Activated CD8-positive, alpha-beta memory T cell treated with anti-CD3 and anti-CD28 coated beads, Interleukin-2, amount 50 U/mL, for 4 hours (primary cell): ENCODE measurements around the gene CNTNAP5.

Experiments
- DNase-seq: peaks from one replicate; pipeline ENCODE4 v3.0.0-alpha.2; 2020

The CNTNAP5 gene

GRCh38 chr2:124025171-124025580, at the start of gene CNTNAP5:
Gene CNTNAP5, plus strand, starts transcription at chr2:124025287. Its CDS starts 364 bp downstream, at chr2:124025651.
- no peak for DNase-seq

GRCh38 chr2:123976054-123976648, 48.9 kb upstream of the CNTNAP5 start:
- DNase-seq, result no peak

- no peak for DNase-seq
Measured at GRCh38 chr2:123993728-123994323, 31.3 kb upstream of the CNTNAP5 start.

- no peak for DNase-seq
Measured at GRCh38 chr2:123999681-124000080, 25.4 kb upstream of the CNTNAP5 start.

- no peak for DNase-seq
Measured at GRCh38 chr2:124001696-124002430, 23.2 kb upstream of the CNTNAP5 start.

- DNase-seq, result no peak
Measured at GRCh38 chr2:124018890-124019289, 6.2 kb upstream of the CNTNAP5 start.

- no peak for DNase-seq
Measured at GRCh38 chr2:124024561-124025170, 421 bp upstream of the CNTNAP5 start.

DNA sequence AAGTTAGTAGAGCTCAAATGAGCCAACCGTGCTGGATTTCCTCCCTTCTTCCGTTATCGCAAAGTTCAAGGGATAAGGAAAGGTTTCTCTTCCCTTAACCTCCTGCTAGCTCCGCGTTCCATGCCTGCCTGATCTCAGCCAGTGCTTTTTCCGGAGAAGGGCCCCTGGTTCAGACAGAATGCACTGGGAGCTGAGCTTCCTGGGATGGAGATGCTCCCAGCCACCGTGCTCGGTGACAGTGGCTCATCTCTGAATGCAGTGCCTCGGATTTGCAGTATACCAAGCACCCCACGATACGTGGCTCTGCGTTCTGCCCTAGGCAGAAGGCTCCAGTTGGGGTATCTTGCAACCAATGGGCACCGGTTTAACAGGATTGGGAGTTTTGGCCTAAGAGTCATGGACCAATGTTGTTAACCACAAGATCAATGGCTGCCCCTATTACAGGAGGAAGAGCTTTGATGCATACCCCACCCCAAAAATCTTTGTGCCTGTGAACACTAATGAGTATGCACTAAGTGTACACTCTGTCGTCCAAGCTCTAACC, 876 bp downstream of the CNTNAP5 start:
- no peak for DNase-seq

DNA sequence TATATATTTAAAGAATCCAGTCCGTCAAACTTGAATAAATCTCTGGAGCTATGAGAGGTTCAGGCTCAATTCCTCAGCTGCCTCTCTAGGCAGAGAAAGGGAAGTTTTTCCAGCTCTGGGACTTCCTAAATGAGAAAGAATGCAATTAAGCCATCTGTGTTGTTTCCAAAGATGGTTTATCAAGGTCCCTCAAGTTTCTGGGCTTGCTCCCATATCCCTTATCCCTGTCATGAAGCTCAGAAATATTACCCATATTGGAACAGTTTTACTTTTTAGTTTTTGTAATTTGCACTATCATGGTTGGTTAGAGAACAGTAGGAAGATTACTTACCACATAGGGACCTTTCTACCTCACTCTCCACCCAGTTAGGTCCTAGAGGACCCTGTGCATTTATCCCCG, 1.4 kb downstream of the CNTNAP5 start:
- no peak for DNase-seq

GRCh38 chr2:124027182-124027581, 2.1 kb downstream of the CNTNAP5 start:
- DNase-seq, result no peak

GRCh38 chr2:124032799-124033198, 7.7 kb downstream of the CNTNAP5 start:
- DNase-seq, result no peak

- no peak for DNase-seq
Measured at GRCh38 chr2:124034265-124034664, 9.2 kb downstream of the CNTNAP5 start.

GRCh38 chr2:124035001-124035400, 9.9 kb downstream of the CNTNAP5 start:
- no peak for DNase-seq

DNA sequence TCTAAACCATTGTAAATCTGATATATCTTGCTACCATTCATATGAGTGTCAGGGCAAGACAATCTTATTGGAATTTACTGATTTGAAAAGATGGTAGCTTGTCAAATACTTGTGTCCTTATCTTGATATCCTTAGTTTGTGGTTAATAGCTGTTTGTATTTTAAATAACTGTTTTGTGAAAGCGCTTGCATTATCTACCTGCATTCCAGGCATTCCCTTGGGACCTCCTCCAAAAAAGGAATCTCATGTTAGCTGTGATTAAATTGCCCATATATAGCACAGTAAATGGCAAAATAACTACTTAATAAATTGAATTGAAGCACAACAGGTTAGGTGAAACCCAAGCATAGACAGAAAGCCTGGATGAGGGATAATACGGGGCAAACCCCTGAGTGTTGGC, 13.9 kb downstream of the CNTNAP5 start:
- no peak for DNase-seq

DNA sequence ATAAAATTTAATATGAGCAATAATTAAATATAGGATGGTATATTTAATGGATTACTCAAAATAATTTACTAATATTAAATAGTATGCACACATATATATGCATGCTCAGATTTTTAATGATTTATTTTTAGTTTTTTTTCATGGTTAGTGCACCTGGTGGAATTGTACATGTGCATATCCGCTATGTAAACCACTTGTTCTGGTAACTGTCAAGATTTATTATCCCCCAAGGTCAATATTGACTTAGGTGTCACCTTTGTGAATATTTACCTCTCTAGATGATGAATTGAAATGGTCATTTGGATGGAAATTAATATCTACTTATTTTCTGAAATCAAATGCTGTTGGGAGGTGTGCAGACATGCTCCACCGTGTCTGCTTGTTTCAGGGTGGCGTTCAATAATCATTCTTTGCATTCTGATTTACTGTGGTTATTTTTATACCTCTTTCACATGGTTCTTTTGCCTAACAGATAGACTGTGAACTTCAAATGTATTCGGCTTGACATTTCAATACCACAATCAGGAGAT, 14.7 kb downstream of the CNTNAP5 start:
- DNase-seq, result no peak

- DNase-seq, result no peak
Measured at GRCh38 chr2:124045894-124046293, 20.8 kb downstream of the CNTNAP5 start.

- no peak for DNase-seq
Measured at GRCh38 chr2:124046332-124046731, 21.2 kb downstream of the CNTNAP5 start.

DNA sequence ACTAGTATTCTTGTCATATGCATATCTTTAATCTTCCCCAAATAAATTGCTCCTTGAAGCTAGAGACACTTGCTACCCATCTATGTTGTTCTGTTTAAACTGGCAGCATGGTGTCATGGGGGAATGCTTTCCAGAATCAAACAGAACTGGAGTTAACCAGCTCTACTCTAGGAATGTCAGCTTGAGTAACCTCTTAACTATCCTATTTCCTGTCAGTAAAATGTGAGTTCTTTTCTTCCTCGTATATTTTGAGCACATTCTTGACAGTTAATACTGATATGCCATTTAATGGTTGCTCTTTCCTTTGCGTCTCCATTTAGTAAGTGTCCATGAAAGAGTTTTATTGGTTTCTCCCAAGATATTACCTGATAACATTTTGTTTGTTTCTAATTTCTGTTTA, 23.0 kb downstream of the CNTNAP5 start:
- DNase-seq, result no peak

- DNase-seq, result no peak
Measured at GRCh38 chr2:124048664-124049063, 23.6 kb downstream of the CNTNAP5 start.

- no peak for DNase-seq
Measured at GRCh38 chr2:124049136-124049535, 24.0 kb downstream of the CNTNAP5 start.

DNA sequence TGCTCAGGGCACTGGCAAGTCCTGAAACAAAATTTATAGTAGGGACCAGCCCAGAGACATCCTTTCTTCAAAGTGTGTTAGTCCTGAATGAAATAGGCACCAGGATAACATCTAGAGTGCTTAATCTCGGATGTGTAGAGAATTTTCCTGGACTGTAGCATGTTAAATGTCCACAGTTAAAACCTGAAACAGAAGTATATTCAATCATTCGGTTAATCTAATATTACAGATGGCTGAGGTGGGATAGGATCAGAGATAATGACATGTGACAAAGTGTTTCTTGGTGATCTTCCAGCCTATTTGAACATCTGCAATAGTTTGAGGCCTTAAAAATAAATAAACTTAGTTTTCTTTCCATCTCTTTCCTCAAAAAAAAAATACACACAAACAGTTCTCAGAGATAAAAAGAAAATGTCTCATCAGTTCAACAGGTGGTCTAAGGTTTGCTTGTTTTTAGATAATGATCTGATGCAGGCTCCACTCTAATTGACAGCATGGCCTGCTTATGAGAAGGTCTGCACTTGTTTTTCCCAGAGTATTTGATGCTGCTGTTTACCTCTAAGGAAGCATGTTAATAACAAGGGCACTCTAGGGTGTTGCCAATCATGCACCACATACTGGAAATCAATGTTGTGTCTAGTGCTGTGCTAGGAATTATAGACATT, 25.9 kb downstream of the CNTNAP5 start:
- DNase-seq, result no peak

GRCh38 chr2:124053796-124054195, 28.7 kb downstream of the CNTNAP5 start:
- DNase-seq, result no peak

DNA sequence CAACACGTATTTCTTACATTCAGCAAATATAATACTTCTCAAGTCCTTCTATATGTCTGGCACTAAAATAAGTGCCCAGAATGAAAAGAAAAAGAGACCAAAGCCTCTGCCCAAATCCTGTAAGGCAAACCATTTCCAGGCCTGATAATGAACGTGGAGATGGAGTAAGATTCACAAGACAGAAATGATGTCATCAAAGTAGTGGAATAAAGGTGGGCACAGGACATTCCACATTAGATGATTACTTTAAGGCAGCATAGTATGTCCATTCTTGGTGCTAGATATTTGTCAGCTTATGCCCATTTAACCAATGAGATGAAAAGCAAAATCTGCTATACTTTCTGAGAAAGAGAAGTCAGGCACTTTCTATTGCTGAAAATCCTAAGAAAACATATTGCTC, 38.5 kb downstream of the CNTNAP5 start:
- no peak for DNase-seq
